GM19324 (cell line): Measurements from ENCODE around the gene SMIM44.
"Not testable (repeated sequence)": the region's sequence is repeated elsewhere in the genome, so short reads cannot be mapped to it uniquely, and the experiment has no call there.

ENCODE experiments used
- ATAC-seq: cut with Tn5 transposase; IDR thresholded peaks from one replicate; pipeline ENCODE4 v1.9.1; 2021; ENCODE audit warnings: mild to moderate bottlenecking, moderate library complexity; ENCODE audit not compliant: unreplicated experiment, low FRiP score

SMIM44 gene

GRCh38 chr19:3483226-3483628 is at the start of gene SMIM44:
Gene SMIM44 (minus strand): TSS chr19:3483441. CDS start chr19:3483403, 38 bp downstream.
- ATAC-seq = no peak

- ATAC-seq = no peak
Observed at GRCh38 chr19:3533033-3533432, 49.8 kb upstream of the SMIM44 start.

- no peak for ATAC-seq
Observed at GRCh38 chr19:3532154-3532786, 49.0 kb upstream of the SMIM44 start.

- no peak for ATAC-seq
Observed at GRCh38 chr19:3531716-3532115, 48.5 kb upstream of the SMIM44 start.

- ATAC-seq = no peak
Observed at GRCh38 chr19:3530389-3530788, 47.1 kb upstream of the SMIM44 start.

- not testable (repeated sequence) for ATAC-seq
Observed at GRCh38 chr19:3529299-3529698, 46.1 kb upstream of the SMIM44 start.

- no peak for ATAC-seq
Observed at GRCh38 chr19:3528539-3529211, 45.4 kb upstream of the SMIM44 start.

- ATAC-seq = no peak
Observed at GRCh38 chr19:3528080-3528479, 44.8 kb upstream of the SMIM44 start.

- ATAC-seq = no peak
Observed at GRCh38 chr19:3527238-3527910, 44.1 kb upstream of the SMIM44 start.

GRCh38 chr19:3526507-3527237 is 43.4 kb upstream of the SMIM44 start:
- no peak for ATAC-seq

GRCh38 chr19:3524904-3525451 is 41.7 kb upstream of the SMIM44 start:
- no peak for ATAC-seq

GRCh38 chr19:3524078-3524842 is 41.0 kb upstream of the SMIM44 start:
- no peak for ATAC-seq

GRCh38 chr19:3523361-3524077 is 40.3 kb upstream of the SMIM44 start:
- no peak for ATAC-seq

- ATAC-seq = no peak
Observed at GRCh38 chr19:3522421-3523360, 39.5 kb upstream of the SMIM44 start.

- no peak for ATAC-seq
Observed at GRCh38 chr19:3521104-3521445, 37.8 kb upstream of the SMIM44 start.

GRCh38 chr19:3520166-3521103 is 37.2 kb upstream of the SMIM44 start:
- no peak for ATAC-seq

- no peak for ATAC-seq
Observed at GRCh38 chr19:3519126-3519525, 35.9 kb upstream of the SMIM44 start.
